ENCODE measurements around the gene PPP1R10.

The PPP1R10 gene

GRCh38 chr6:30625511-30625910 is 8.5 kb upstream of the PPP1R10 start:
- DNase-seq (ENCODE audit: extremely low read depth in 1 of 2, low read depth in 1 of 2), result no peak

GRCh38 chr6:30619561-30619960 is 2.5 kb upstream of the PPP1R10 start:
- DNase-seq (ENCODE audit: extremely low read depth in 1 of 2, low read depth in 1 of 2), result no peak

DNA sequence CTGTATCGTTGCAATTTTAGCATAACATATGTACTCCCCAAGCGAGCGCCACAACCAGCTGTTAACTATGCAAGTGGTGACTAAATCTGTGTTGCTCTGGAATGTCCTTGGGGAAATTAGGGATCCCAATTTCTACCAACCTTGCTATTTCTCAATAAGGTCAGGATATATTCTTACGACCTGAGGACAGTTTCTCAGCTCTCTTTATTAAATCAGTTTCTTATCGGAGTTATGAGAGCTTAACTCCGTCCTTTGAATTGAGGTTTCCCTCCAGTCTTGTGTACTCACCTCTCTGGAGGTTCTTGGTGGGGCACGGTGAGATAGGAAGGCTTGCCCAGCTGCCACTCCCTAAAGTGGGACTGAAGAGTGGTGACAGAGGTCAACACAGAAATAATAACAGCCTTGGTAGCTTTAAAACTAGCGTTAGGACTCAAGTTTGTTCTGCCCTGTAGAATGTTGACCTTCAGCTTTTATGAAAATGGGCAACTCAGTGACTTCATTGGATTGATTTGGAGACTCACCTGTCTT is 1.3 kb upstream of the PPP1R10 start:
- no peak for DNase-seq (ENCODE audit: extremely low read depth in 1 of 2, low read depth in 1 of 2)

DNA sequence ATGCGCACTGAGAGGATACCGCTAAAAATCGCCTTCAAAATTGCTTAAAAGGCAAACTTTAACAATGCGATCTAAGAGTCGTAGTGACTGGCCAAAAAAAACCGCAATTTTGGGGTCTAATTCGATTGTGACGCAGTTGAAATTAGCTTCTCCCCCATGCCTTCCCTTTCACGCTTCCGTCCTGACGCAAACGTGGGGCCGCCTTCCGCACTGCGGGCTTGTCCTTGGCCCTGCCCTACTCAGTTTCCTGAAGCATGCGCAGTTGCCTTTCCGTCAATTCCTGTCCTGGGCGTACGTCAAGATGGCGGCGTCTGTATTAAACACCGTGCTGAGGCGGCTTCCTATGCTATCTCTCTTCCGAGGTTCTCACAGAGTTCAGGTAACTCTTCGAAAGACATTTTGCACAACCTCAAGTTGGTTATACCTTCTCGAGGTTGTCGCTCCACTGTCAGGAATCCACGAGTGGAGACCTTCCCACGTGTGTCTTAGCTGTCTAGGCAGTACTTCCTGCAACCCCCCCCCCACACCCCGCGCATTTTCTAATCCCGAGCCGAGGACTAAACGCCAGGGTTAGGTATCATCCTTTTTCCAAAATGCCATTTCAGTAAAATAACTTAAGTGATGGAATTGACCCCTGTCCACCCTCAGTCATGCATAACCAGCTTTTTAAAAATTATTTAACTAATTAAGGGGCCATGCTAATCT is 674 bp upstream of the PPP1R10 start, which contains the start of gene MRPS18B:
Gene MRPS18B (plus strand): TSS at position 276 of the 705 bp plus-strand sequence. CDS start 26 bp downstream, at position 302.
- peak; percentile 91 to 98 for DNase-seq (ENCODE audit: extremely low read depth in 1 of 2, low read depth in 1 of 2)

DNA sequence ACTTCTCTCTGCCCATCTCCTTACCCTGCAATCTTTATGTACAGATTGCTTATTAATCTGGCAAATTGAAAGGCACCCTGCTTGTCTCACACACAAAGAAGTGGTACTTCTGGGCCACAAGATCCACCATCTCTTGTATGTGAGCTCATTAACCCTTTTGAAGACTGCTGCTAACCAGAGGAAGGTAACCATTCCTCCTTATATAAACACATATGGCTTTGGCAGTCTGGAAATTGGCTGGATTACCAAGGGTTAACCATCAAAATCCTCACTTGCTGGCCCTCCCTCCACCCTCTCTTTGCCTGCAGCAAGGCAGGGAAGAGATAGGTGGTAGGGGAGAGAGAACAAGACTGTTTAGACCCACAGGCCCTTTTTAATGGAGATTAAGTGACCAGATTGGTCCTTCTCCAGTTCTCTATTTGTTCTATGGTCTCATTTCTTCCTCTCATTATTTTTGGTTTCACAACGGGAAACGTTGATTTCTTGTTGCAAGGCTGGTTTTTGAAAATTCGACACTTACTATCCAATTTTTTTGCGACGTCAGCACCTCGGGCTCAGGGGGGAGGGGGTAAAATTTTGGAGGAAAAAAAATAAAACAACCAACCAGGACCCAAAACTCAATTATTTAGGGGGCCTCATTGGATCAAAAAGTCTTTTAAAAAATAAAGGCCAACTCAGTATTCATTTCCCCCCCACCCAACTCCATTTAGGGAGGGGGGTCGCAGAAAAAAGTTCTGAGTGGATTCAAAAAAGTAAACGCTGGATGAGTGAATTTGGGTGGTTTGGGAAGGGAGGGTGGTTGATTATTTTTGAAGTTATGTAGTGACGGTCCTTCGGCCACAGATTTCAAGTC is 859 bp downstream of the PPP1R10 start:
- no peak for DNase-seq (ENCODE audit: extremely low read depth in 1 of 2, low read depth in 1 of 2)

GRCh38 chr6:30615219-30615957 is 1.7 kb downstream of the PPP1R10 start:
- no peak for DNase-seq (ENCODE audit: extremely low read depth in 1 of 2, low read depth in 1 of 2)

DNA sequence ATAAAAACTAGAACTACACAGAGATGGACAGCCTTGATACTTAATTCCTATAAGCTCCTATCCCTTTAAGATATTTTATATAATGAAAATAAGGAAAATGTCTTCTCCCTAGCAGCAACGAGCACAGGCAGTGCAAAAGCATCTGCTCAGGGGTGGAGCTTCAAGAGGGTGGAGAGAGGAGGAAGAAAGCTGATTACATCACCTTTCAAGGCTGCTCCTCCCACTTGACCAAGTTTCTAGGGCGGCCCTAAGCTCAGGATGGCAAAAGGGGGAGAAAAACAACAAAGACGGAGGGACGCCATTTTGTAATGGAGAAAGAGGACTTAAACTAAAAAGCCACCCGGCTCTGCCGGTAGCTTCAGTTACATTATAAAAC is 2.2 kb downstream of the PPP1R10 start:
- peak; percentile 47 to 82 for DNase-seq (ENCODE audit: extremely low read depth in 1 of 2, low read depth in 1 of 2)

GRCh38 chr6:30614044-30614842 is 2.8 kb downstream of the PPP1R10 start:
- no peak for DNase-seq (ENCODE audit: extremely low read depth in 1 of 2, low read depth in 1 of 2)

- no peak for DNase-seq (ENCODE audit: extremely low read depth in 1 of 2, low read depth in 1 of 2)
These were observed 3.6 kb downstream of the PPP1R10 start for GRCh38 chr6:30613251-30614043.

- DNase-seq (ENCODE audit: extremely low read depth in 1 of 2, low read depth in 1 of 2), result no peak
These were observed 4.3 kb downstream of the PPP1R10 start for GRCh38 chr6:30612687-30613248.

DNA sequence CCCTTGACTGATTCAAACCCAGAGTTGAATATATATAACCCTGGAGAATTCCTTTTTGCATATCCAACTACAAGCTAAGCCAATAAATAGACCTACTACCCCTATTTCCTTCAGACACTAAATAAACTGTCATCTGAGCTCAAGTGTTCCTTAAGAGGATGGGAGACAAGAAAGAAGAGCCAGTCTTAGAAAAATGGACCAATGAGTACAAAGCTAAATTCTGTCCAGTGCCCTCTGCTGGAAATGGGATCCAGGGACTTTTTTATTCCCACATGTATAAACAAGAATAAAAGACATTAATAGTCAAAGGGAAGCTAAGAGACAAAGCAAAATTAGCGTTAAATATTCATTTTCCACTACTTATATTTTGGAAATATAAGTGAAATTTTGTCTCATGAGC is 4.8 kb downstream of the PPP1R10 start:
- no peak for DNase-seq (ENCODE audit: extremely low read depth in 1 of 2, low read depth in 1 of 2)

DNA sequence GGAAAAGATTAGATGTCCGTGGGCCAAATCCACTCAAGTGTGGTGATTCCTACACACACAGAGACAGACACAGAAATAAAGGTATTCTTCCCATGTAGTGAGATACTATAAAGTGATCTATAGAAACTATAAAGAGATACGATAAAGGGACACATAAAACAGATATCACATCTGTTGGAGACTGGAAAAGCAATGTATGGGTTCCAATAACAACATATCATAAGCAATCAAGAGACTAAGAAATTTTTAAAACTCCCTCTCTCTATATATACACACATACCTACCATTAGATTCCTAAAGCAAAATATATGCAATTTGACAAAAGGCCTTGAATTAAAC is 5.2 kb downstream of the PPP1R10 start:
- no peak for DNase-seq (ENCODE audit: extremely low read depth in 1 of 2, low read depth in 1 of 2)

DNA sequence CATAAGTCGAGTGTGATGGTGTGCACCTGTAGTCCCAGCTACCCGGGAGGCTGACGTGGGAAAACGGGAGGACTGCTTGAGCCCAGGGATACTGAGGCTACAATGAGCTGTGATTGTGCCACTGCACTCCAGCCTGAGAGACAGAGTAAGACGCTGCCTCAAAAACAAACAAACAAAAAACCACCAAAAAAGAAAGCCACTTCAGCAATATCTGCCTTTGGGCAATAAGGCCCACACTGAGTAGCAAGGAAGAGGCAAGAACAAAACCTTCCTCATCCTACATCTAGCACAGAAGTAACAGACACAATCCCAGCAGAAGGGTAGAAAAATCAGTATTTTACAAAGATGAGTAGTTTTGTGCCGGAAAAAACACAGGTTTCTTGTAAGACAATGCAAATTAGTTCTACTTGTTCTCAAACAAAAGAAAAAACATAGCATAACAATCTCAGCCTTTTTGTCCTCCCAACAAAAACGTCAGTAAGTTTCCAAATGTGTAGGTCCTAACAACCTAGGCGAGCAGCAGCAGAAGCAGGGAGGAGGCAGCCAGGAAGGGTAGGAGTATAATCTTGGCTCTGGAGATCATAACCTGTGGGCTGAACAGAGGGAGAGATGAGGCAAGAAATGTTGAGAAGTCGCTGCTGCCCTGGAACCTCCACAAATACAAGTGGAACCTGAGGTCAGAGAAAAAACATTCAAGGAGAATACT is 5.7 kb downstream of the PPP1R10 start:
- DNase-seq (ENCODE audit: extremely low read depth in 1 of 2, low read depth in 1 of 2), result no peak

- no peak for DNase-seq (ENCODE audit: extremely low read depth in 1 of 2, low read depth in 1 of 2)
These were observed 7.0 kb downstream of the PPP1R10 start for GRCh38 chr6:30610065-30610464.

- DNase-seq (ENCODE audit: extremely low read depth in 1 of 2, low read depth in 1 of 2), result no peak
These were observed 13.1 kb downstream of the PPP1R10 start for GRCh38 chr6:30603961-30604360.

DNA sequence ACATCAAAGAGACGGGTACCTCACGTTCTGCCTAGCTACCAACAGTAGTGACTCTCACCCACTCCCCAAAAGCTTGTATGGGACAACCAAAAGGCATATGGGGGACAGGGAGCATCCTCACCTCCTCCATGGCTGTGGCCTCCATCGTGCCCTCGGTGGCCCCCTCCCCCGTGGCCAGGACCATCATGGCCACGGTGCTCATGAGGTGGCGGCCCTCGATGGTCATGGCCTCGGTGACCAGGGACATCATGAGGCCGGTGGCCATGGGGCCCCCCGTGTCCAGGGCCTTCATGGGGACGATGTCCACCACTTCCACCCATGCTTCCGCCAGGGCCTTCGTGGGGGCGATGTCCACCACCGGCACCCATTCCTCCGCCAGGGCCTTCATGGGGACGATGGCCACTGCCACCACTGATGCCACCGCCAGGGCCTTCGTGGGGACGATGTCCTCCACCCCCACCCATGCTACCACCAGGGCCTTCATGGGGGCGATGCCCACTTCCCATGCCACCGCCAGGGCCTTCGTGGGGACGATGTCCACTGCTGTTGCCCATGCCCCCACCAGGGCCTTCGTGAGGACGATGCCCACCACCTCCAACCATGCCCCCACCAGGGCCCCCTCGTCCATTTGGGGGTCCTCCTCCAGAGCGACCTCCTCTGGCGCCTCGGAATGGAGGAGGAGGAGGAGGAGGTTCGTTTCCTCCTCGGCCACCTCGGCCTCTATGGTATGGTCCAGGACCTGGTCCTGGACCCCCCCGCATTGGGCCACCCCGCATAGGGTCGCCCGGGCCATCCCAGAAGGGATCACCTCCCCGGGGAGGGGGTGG is 15.0 kb downstream of the PPP1R10 start:
- DNase-seq (ENCODE audit: extremely low read depth in 1 of 2, low read depth in 1 of 2), result no peak

- DNase-seq (ENCODE audit: extremely low read depth in 1 of 2, low read depth in 1 of 2), result no peak
These were observed 15.6 kb downstream of the PPP1R10 start for GRCh38 chr6:30601436-30601814.

DNA sequence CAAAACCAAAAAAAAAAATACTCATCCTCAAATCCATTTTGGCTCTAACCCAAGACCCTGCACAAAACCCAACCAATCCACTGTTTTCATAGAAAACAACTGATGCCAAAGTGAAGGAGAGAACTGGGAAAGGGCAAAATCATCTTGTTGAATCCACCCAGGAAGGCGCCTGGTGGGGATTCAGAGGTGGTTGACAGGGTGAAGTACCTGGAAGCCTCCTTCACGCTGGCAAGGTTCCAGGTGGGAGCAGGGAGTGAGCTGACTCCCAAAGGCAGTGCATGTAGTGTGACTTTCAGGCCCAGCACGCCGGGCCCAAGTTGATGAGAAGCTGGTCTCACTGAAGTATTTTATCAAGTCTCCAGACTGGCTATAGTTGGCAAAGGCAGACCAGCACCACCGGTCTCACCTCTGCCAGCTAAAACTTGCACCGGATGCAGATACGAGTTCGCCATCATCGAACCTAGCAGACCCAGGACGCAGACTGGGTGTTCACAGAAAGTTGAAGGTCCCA is 16.5 kb downstream of the PPP1R10 start:
- no peak for DNase-seq (ENCODE audit: extremely low read depth in 1 of 2, low read depth in 1 of 2)
